Thymus (tissue), 11 donors: ENCODE measurements around the gene GARIN3. TPM values are rescaled to one million over a fixed set of nuclear protein-coding genes. Genes with fewer than 3 reads are reported as not detected.
"Not testable (repeated sequence)": the region's sequence is repeated elsewhere in the genome, so short reads cannot be mapped to it uniquely, and the experiment has no call there.

ENCODE experiments used
- DNase-seq, 9 donors: peaks; one replicate each; pipeline ENCODE4 v3.0.0-alpha.2; 2013; ENCODE audit warnings: low spot score in 9 of 9, low read depth in 6 of 9, missing footprints in 1 of 9
- H3K27ac ChIP-seq, 2 donors: one replicate each; pipeline ENCODE4 v1.5.1; 2013; ENCODE audit warnings: control low read depth in 1 of 2, low read depth in 1 of 2, low read length in 1 of 2, mild to moderate bottlenecking in 1 of 2, moderate library complexity in 1 of 2
- H3K27me3 ChIP-seq, 2 donors: one replicate each; pipeline ENCODE4 v1.5.1; 2013; ENCODE audit warnings: low read length in 1 of 2; ENCODE audit not compliant: control insufficient read depth in 2 of 2, insufficient read depth in 1 of 2
- H3K36me3 ChIP-seq, 2 donors: one replicate each; pipeline ENCODE4 v1.5.1; 2013; ENCODE audit warnings: low read length in 1 of 2, mild to moderate bottlenecking in 1 of 2, moderate library complexity in 1 of 2; ENCODE audit not compliant: control insufficient read depth in 2 of 2, insufficient read depth in 2 of 2
- H3K4me1 ChIP-seq, 2 donors: one replicate each; pipeline ENCODE4 v1.5.1; 2013; ENCODE audit warnings: low read length in 2 of 2; ENCODE audit not compliant: control insufficient read depth in 2 of 2, insufficient read depth in 2 of 2
- H3K4me3 ChIP-seq, 2 donors: one replicate each; pipeline ENCODE4 v1.5.1; 2013; ENCODE audit warnings: low read length in 2 of 2, control low read depth in 1 of 2, mild to moderate bottlenecking in 1 of 2
- H3K9me3 ChIP-seq, 2 donors: one replicate each; pipeline ENCODE4 v1.5.1; 2013; ENCODE audit warnings: low read length in 1 of 2, mild to moderate bottlenecking in 1 of 2; ENCODE audit not compliant: control insufficient read depth in 2 of 2, insufficient read depth in 1 of 2
- WGBS: extraction: QIAGEN DNeasy Blood & Tissue Kit; methylation state at CpG from one replicate; pipeline ENCODE4 v1.1.7; 2013; 5-methylcytosine and 5-hydroxymethylcytosine counted together
- polyA plus RNA-seq: library from polyadenylated mRNA; stranded (reverse); fragments of 200-250 nt; gene quantifications from one replicate; pipeline ENCODE4 v1.2.3, GENCODE V29; 2013
- total RNA-seq: library from RNA; stranded (reverse); fragments of 120-200 nt; gene quantifications from one replicate; pipeline ENCODE4 v1.2.4, GENCODE V29; 2013
- donor health status: healthy.

GARIN3 gene
- total and polyA plus RNA-seq, 2 donors = not detected

DNA sequence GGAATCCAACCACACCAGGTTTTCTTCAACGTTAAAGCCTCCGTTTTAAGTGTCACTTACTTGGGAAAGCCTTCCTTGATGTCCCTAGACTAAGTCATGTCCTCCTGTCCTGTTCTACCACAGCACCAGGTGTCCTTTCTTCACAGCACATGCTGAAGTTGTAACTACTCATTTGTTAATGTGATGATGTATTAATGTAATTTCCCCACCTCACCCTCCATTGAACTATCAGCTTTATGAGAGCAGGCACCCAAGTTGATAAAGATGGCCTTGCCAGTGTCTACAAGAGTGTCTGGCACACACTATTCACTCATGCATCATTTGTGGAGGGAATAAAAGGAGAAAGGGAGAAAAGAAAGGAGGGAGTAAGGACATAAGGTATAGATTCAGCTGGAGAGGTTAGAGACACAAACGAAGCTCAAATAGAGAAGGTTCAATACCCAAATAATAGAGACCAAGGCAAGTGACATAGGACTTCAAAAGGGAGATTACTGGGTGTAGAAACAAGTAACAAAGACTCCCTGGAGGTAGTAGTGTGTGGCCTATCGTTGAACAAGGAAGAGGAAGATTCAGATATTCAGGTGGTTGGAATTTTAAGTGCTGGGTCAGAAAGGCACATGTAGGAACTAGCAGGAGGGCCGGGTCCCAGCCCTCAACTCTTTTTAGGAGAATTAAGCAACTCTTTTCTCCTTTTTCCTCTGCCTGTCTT lies 21.1 kb upstream of the GARIN3 start:
- 86% methylated on average over 5 of the region's 5 CpGs for WGBS
- Histone ChIP-seq H3K27me3 (no peaks in the 10 kb centered on the region), H3K9me3 (no peaks in the 10 kb centered on the region), H3K27ac (peak overlapping the region in 1 of 2 donors; percentile 15), H3K36me3 (peaks cover 20 to 67% of the 10 kb centered on the region in 2 donors), H3K4me1 (peaks cover 28 to 53% of the 10 kb centered on the region in 2 donors), H3K4me3 (no peak overlapping the region)
- no peak for DNase-seq

DNA sequence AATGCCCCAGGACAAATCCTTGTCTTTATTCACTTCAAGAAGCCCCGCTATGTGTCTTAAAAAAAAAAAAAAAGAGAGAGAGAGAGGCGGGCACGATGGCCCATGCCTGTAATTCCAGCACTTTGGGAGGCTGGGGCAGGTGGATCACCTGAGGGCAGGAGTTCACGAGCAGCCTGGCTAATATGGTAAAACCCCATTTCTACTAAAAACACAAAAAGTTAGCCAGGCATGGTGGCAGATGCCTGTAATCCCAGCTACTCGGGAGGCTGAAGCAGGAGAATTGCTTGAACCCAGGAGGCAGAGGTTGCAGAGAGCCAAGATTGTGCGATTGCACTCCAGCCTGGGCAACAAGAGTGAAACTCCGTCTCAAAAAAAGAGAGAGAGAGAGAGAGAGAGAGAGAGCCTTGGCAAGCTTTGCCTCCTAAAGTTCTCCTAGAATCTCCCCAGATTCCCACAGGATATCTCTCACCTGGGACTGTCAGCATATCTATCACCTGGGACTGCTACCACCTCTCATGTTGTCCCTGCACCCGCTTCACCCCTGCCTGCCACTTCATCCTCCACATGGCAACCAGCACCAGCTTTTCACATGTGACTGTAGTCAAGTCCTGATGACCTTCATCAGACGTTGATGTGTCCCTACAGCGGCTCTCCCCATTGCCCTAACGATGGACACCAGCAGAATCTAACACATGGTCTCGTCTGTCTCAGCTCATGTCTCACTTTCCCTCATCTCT lies 20.4 kb upstream of the GARIN3 start:
- Histone ChIP-seq H3K4me1 (peaks cover 24 to 53% of the 10 kb centered on the region in 2 donors), H3K9me3 (no peaks in the 10 kb centered on the region), H3K36me3 (peaks cover 20 to 64% of the 10 kb centered on the region in 2 donors), H3K27me3 (no peaks in the 10 kb centered on the region), H3K4me3 (no peak overlapping the region), H3K27ac (no peak overlapping the region)
- no peak for DNase-seq
- WGBS = 88% methylated on average over 12 of the region's 12 CpGs

DNA sequence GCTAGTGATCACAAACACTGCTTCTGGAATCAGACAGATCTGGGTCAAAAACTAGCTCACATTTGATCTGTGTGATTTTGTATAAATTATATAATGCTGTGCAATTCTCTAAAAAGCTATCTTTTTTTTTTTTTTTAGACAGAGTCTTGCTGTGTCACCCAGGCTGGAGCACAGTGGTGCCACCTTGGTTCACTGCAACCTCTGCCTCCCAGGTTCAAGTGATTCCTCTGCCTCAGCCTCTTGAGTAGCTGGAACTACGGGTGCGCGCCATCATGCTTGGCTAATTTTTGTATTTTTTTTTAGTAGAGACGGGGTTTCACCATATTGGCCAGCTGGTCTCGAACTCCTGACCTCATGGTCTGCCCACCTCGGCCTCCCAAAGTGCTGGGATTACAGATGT lies 19.1 kb upstream of the GARIN3 start:
- Histone ChIP-seq H3K36me3 (peaks cover 17 to 58% of the 10 kb centered on the region in 2 donors), H3K4me1 (peaks cover 24 to 46% of the 10 kb centered on the region in 2 donors)
- not testable (repeated sequence) for H3K27ac ChIP-seq, H3K9me3 ChIP-seq, H3K27me3 ChIP-seq, DNase-seq, H3K4me3 ChIP-seq
- 96% methylated on average over 6 of the region's 6 CpGs for WGBS

GRCh38 chr5:157184117-157184670 lies 18.1 kb upstream of the GARIN3 start:
- no peaks in the 10 kb centered on the region for H3K27me3 ChIP-seq
- H3K4me3 ChIP-seq = peak overlapping the region; percentile 58 to 59
- DNase-seq = no peak
- 81% methylated on average over 8 of the region's 8 CpGs for WGBS
- no peaks in the 10 kb centered on the region for H3K9me3 ChIP-seq
- H3K27ac ChIP-seq = no peak overlapping the region
- H3K36me3 ChIP-seq = peaks cover 17 to 52% of the 10 kb centered on the region in 2 donors
- H3K4me1 ChIP-seq = peaks cover 29 to 56% of the 10 kb centered on the region in 2 donors

DNA sequence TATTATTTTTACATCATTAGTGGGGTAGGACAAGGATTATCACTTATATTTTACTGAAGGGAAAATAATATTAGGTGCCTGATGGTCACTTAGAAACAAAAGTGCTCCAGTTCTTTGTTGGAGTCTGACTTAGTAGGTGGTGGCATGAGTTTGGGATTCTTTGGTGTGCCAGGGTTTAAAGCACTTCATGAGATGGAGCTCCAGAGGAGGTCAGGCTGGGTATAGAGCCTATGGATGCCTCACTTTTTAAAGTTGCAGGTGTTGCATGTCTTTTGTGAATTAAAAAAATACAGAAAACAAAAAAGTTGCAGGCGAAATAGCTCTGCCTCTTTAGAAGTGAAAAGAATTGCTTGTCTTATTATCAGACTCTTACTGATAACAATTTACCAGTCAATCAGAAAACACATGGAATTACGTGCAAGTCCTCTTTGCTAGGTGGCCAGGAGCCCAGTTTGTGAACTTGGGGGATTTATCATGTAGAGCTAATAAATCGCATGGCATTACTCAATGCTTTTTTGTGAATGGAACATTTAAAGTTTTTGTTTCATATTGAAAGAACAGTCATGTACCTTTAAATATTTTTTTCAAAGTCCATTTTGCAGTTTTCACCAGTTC lies 16.2 kb upstream of the GARIN3 start:
- H3K27ac ChIP-seq = peak overlapping the region; percentile 60 to 93
- H3K27me3 ChIP-seq = no peaks in the 10 kb centered on the region
- WGBS = 44% methylated on average over 3 of the region's 3 CpGs
- peaks cover 17 to 34% of the 10 kb centered on the region in 2 donors for H3K36me3 ChIP-seq
- peak overlapping the region; percentile 58 to 95 for H3K4me3 ChIP-seq
- H3K4me1 ChIP-seq = peaks cover 25 to 46% of the 10 kb centered on the region in 2 donors
- peaks cover 0 to 4% of the 10 kb centered on the region in 2 donors for H3K9me3 ChIP-seq
- peak in 1 of 9 donors; percentile 57 for DNase-seq

- WGBS = 8% methylated on average over 8 of the region's 8 CpGs
Observed at GRCh38 chr5:157180374-157181264, 14.6 kb upstream of the GARIN3 start, which contains the start of gene ITK. Gene ITK (plus strand): TSS chr5:157180840. CDS start chr5:157180978, 138 bp downstream.

GRCh38 chr5:157178966-157179365 lies 12.9 kb upstream of the GARIN3 start:
- Histone ChIP-seq H3K4me3 (peak overlapping the region; percentile 5 to 36), H3K36me3 (peaks cover under 1 to 4% of the 10 kb centered on the region in 2 donors), H3K4me1 (peaks cover 13 to 24% of the 10 kb centered on the region in 2 donors), H3K27ac (peak overlapping the region; percentile 92 to 93), H3K27me3 (no peaks in the 10 kb centered on the region), H3K9me3 (peaks cover 0 to 4% of the 10 kb centered on the region in 2 donors)
- 10% methylated on average over 3 of the region's 3 CpGs for WGBS
- peak in 3 of 9 donors; percentile 41 to 80 (median 55) for DNase-seq

More at GRCh38 chr5:157180374-157181264, 14.6 kb upstream of the GARIN3 start, which contains the start of gene ITK:
- Histone ChIP-seq H3K9me3 (peaks cover 0 to 4% of the 10 kb centered on the region in 2 donors), H3K4me3 (peak within 1 kb of the TSS; percentile 58 to 95), H3K27me3 (no peaks in the 10 kb centered on the region), H3K36me3 (peaks cover 9 to 20% of the 10 kb centered on the region in 2 donors), H3K27ac (peak within 1 kb of the TSS; percentile 93), H3K4me1 (peaks cover 20 to 35% of the 10 kb centered on the region in 2 donors)
- peak in 8 of 9 donors; percentile 54 to 94 (median 81) for DNase-seq

GRCh38 chr5:157177953-157178352 lies 11.9 kb upstream of the GARIN3 start:
- Histone ChIP-seq H3K9me3 (peaks cover 0 to 4% of the 10 kb centered on the region in 2 donors), H3K27ac (peak overlapping the region in 1 of 2 donors; percentile 52), H3K4me3 (no peak overlapping the region), H3K4me1 (peaks cover 11 to 25% of the 10 kb centered on the region in 2 donors), H3K27me3 (no peaks in the 10 kb centered on the region), H3K36me3 (no peaks in the 10 kb centered on the region)
- 87% methylated on average over 6 of the region's 6 CpGs for WGBS
- DNase-seq = no peak
